Ecto neural progenitor cell (in vitro differentiated cells): ENCODE results near the gene EFS.
"Not testable (repeated sequence)": the region's sequence is repeated elsewhere in the genome, so short reads cannot be mapped to it uniquely, and the experiment has no call there.

ENCODE experiments used
- DNase-seq: peaks from one replicate; pipeline ENCODE4 v3.0.0-alpha.2; 2018; ENCODE audit warnings: low spot score

The EFS gene

GRCh38 chr14:23399136-23399535 is 34.2 kb upstream of the EFS start:
- DNase-seq: no peak

GRCh38 chr14:23398348-23398747 is 33.4 kb upstream of the EFS start:
- no peak for DNase-seq

- no peak for DNase-seq
These were observed 31.9 kb upstream of the EFS start for GRCh38 chr14:23396781-23397407.

- no peak for DNase-seq
These were observed 31.2 kb upstream of the EFS start for GRCh38 chr14:23396126-23396525.

- DNase-seq: no peak
These were observed 27.6 kb upstream of the EFS start for GRCh38 chr14:23392613-23393012.

- DNase-seq: not testable (repeated sequence)
These were observed 24.9 kb upstream of the EFS start for GRCh38 chr14:23389871-23390270.

- no peak for DNase-seq
These were observed 24.4 kb upstream of the EFS start for GRCh38 chr14:23389396-23389795.

GRCh38 chr14:23388996-23389395 is 24.0 kb upstream of the EFS start:
- DNase-seq: no peak

GRCh38 chr14:23387916-23388882 is 23.2 kb upstream of the EFS start:
- DNase-seq: no peak

- DNase-seq: no peak
These were observed 22.0 kb upstream of the EFS start for GRCh38 chr14:23386999-23387398.

GRCh38 chr14:23386266-23386657 is 21.3 kb upstream of the EFS start:
- DNase-seq: not testable (repeated sequence)

GRCh38 chr14:23385642-23386265 is 20.8 kb upstream of the EFS start:
- DNase-seq: no peak

- no peak for DNase-seq
These were observed 20.3 kb upstream of the EFS start for GRCh38 chr14:23385244-23385641.

GRCh38 chr14:23384364-23385080 is 19.6 kb upstream of the EFS start:
- DNase-seq: no peak

- DNase-seq: no peak
These were observed 17.9 kb upstream of the EFS start for GRCh38 chr14:23382731-23383440.

- DNase-seq: no peak
These were observed 17.3 kb upstream of the EFS start for GRCh38 chr14:23382276-23382675.

- no peak for DNase-seq
These were observed 16.9 kb upstream of the EFS start for GRCh38 chr14:23381871-23382270.

GRCh38 chr14:23380976-23381375 is 16.0 kb upstream of the EFS start:
- DNase-seq: no peak

- DNase-seq: no peak
These were observed 15.4 kb upstream of the EFS start for GRCh38 chr14:23380197-23380914.

- DNase-seq: peak; percentile 71
These were observed 14.6 kb upstream of the EFS start for GRCh38 chr14:23379366-23380196.
